ENCODE measurements around the gene TCEAL8.

Gene TCEAL8

DNA sequence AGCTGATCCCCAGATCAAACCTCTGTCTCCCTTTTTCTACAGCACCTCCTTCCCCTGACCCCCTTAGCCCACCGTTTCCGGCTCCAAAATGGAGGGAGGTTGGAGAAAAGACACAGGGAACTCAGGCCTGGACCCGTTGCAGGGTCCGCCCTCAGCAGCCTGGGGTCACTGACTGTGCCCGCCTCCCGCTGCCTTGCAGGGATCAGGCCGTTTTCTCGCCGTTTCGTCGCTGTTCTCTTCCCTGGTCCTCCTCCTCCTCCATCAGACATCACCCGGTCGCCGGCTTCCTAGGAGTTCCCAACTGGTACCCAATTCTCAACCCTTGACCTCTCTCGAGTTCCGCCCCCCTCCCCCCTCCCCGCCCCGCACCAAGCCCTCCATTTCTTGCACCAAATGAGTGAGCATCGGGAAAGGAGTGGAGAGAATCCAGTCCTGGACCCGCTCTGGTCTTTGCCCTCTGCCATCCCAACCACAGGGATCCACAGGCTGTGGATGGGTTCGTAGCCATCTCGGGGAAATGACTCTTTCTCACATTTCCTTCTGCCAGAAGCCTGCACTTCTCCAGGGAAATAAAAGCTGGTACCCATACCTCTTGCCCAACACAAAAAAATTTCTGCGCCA lies 21.1 kb upstream of the TCEAL8 start:
- Histone ChIP-seq H3K36me3 (no peaks in the 10 kb centered on the region), H3K27ac (no peak overlapping the region), H3K9me3 (ENCODE audit: severe bottlenecking) (no peaks in the 10 kb centered on the region), H3K27me3 (ENCODE audit: insufficient read depth, low read depth, severe bottlenecking) (peaks cover 70% of the 10 kb centered on the region), H3K4me3 (ENCODE audit: low read depth, low read length) (no peak overlapping the region)
- TF ChIP-seq, protein P1, sequence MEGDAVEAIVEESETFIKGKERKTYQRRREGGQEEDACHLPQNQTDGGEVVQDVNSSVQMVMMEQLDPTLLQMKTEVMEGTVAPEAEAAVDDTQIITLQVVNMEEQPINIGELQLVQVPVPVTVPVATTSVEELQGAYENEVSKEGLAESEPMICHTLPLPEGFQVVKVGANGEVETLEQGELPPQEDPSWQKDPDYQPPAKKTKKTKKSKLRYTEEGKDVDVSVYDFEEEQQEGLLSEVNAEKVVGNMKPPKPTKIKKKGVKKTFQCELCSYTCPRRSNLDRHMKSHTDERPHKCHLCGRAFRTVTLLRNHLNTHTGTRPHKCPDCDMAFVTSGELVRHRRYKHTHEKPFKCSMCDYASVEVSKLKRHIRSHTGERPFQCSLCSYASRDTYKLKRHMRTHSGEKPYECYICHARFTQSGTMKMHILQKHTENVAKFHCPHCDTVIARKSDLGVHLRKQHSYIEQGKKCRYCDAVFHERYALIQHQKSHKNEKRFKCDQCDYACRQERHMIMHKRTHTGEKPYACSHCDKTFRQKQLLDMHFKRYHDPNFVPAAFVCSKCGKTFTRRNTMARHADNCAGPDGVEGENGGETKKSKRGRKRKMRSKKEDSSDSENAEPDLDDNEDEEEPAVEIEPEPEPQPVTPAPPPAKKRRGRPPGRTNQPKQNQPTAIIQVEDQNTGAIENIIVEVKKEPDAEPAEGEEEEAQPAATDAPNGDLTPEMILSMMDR (IDR thresholded peaks at IDR 0.05; ENCODE audit: low read depth, low read length) = no peak
- no peak for DNase-seq

DNA sequence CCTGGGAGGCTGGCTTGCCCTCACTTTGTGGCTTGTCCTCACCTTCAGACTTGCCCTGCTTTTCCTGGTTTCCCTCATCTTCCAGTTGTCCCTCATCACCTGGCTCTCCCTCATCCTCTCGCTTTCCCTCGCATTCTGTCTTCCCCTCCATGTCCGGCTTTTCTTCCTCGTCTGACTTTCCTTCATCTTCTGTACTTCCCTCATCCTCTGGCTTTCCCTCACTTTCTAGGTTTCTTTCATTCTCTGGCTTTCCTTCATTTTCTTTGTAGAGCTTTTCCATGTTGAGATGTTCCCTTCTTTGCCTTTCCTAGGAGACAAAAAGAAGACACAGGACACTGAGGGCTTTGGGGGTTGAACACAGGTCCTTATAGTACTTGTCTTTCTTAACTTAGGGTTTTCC lies 19.3 kb upstream of the TCEAL8 start:
- no peaks in the 10 kb centered on the region for H3K36me3 ChIP-seq
- H3K4me3 ChIP-seq (ENCODE audit: low read depth, low read length) = no peak overlapping the region
- H3K27me3 ChIP-seq (ENCODE audit: insufficient read depth, low read depth, severe bottlenecking) = peaks cover 71% of the 10 kb centered on the region
- H3K27ac ChIP-seq = no peak overlapping the region
- DNase-seq = no peak
- TF ChIP-seq, protein P1 (IDR thresholded peaks at IDR 0.05; ENCODE audit: low read depth, low read length) = no peak
- H3K9me3 ChIP-seq (ENCODE audit: severe bottlenecking) = no peaks in the 10 kb centered on the region

DNA sequence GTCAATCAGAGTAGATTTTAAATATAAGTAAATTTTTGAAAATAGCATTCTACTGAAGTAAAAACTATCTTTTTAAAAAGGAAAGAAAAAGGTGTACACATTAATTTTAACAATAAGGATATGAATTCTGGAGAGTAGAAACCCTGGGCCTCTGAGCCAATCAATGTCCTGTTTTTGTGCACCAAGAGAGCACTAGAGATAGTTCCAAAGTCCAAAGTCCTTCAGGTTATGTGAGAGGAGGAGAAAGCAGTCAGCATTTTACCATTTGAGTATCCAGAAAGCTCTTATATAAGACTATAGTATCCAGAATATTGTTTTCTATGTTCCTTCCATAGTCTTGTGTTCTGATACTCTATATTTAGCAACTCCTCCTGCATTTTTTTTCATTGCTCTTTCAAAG lies 3.3 kb upstream of the TCEAL8 start:
- TF ChIP-seq, protein P1 (IDR thresholded peaks at IDR 0.05; ENCODE audit: low read depth, low read length) = no peak
- no peak overlapping the region for H3K27ac ChIP-seq
- no peaks in the 10 kb centered on the region for H3K9me3 ChIP-seq (ENCODE audit: severe bottlenecking)
- H3K27me3 ChIP-seq (ENCODE audit: insufficient read depth, low read depth, severe bottlenecking) = peaks cover 19% of the 10 kb centered on the region
- DNase-seq = no peak
- no peak overlapping the region for H3K4me3 ChIP-seq (ENCODE audit: low read depth, low read length)
- no peaks in the 10 kb centered on the region for H3K36me3 ChIP-seq

DNA sequence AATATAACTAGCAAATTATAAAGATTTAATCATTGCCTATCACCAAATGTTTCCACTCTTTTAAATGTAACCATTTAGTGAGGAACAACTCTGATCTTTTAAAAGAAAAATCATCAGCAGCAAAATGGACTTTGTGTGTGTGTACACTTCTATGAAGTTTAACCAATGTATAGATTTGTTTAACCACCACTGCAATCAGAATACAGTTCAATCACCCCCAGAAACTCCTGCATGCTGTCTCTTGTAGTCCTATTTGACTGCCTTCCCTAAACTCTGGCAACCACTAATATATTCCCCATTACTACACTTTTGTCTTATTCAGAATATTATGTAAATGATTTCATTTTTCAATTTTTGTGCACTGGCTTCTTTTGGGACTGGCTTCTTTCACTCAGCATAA lies 1.7 kb upstream of the TCEAL8 start:
- H3K27ac ChIP-seq = no peak overlapping the region
- no peaks in the 10 kb centered on the region; the same call in 1 of the 2 replicates for H3K36me3 ChIP-seq
- peaks cover 19% of the 10 kb centered on the region for H3K27me3 ChIP-seq (ENCODE audit: insufficient read depth, low read depth, severe bottlenecking)
- TF ChIP-seq, protein P1 (IDR thresholded peaks at IDR 0.05; ENCODE audit: low read depth, low read length) = no peak
- no peak overlapping the region for H3K4me3 ChIP-seq (ENCODE audit: low read depth, low read length)
- H3K9me3 ChIP-seq (ENCODE audit: severe bottlenecking) = no peaks in the 10 kb centered on the region
- no peak for DNase-seq

DNA sequence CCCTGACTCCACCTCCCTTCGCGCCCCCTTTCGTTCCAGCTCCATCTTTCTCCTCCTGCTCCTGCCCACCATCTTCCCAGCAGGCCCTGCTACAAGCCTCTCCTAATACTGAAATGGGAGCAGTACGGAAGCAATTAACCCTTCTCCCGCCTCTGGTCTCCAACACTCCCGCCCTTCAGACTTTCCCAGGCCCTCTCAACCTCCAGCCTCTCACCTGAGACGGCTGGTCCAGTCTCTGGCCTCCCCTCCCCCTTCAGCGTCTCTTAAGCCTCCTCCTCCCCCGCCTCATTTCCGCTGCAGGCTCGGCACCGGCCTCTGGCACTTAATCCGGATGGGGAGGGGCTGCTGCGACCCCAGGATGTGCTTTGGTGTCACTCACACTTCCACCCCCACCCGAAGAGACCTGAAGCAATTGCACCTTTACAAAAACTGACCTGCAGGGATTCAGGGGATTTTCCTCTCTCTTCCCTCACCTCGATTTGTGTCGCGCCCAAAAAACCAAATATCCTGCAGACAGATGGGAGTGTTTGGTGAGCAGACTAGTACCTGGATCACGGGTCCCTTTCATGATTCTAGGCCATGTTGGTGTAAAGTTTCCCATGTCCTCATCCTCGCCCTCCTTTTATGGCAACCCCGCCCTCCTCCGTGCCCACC lies 657 bp downstream of the TCEAL8 start:
- Histone ChIP-seq H3K27me3 (ENCODE audit: insufficient read depth, low read depth, severe bottlenecking) (peaks cover 10% of the 10 kb centered on the region), H3K27ac (peak overlapping the region; percentile 67), H3K9me3 (ENCODE audit: severe bottlenecking) (no peaks in the 10 kb centered on the region), H3K4me3 (ENCODE audit: low read depth, low read length) (peak overlapping the region; percentile 55), H3K36me3 (no peaks in the 10 kb centered on the region; the same call in 1 of the 2 replicates)
- TF ChIP-seq, protein P1 (IDR thresholded peaks at IDR 0.05; ENCODE audit: low read depth, low read length) = no peak
- DNase-seq = peak; percentile 73

All from WERI-Rb-1 (cell line).